ENCODE measurements around the gene LPP. TPM values are rescaled to one million over a fixed set of nuclear protein-coding genes. Genes with fewer than 3 reads are reported as not detected.

LPP gene
- total RNA-seq, 1 donor from 2014 or later = 14.2 TPM

- DNase-seq (ENCODE audit: low read depth) (no peak), FAIRE-seq (no peak)
- H3K4me3 ChIP-seq (ENCODE audit: low read depth, low read length) = no peak overlapping the region
Measured at GRCh38 chr3:188404124-188404523, 250.2 kb downstream of the LPP start.

GRCh38 chr3:188404701-188405100 lies 250.7 kb downstream of the LPP start:
- TF ChIP-seq CTCF (IDR thresholded peaks at IDR 0.05; ENCODE audit: insufficient read depth, low read length, severe bottlenecking) = no peak
- no peak overlapping the region for H3K4me3 ChIP-seq (ENCODE audit: low read depth, low read length)
- no peak for DNase-seq (ENCODE audit: low read depth)
- H3K27me3 ChIP-seq (ENCODE audit: control insufficient read depth, insufficient read depth, low read length) = no peaks in the 10 kb centered on the region
- H3K36me3 ChIP-seq (ENCODE audit: control insufficient read depth, insufficient read depth, low read length) = peaks cover 2% of the 10 kb centered on the region
- no peak for FAIRE-seq

More at GRCh38 chr3:188404124-188404523, 250.2 kb downstream of the LPP start:
- no peaks in the 10 kb centered on the region for H3K27me3 ChIP-seq (ENCODE audit: control insufficient read depth, insufficient read depth, low read length)
- TF ChIP-seq CTCF (IDR thresholded peaks at IDR 0.05; ENCODE audit: insufficient read depth, low read length, severe bottlenecking) = no peak
- peaks cover 2% of the 10 kb centered on the region for H3K36me3 ChIP-seq (ENCODE audit: control insufficient read depth, insufficient read depth, low read length)

GRCh38 chr3:188407158-188407880 lies 253.4 kb downstream of the LPP start:
- DNase-seq (ENCODE audit: low read depth) = no peak
- H3K36me3 ChIP-seq (ENCODE audit: control insufficient read depth, insufficient read depth, low read length) = peaks cover 2% of the 10 kb centered on the region
- TF ChIP-seq CTCF (IDR thresholded peaks at IDR 0.05; ENCODE audit: insufficient read depth, low read length, severe bottlenecking) = no peak
- H3K27me3 ChIP-seq (ENCODE audit: control insufficient read depth, insufficient read depth, low read length) = no peaks in the 10 kb centered on the region
- FAIRE-seq = no peak
- no peak overlapping the region for H3K4me3 ChIP-seq (ENCODE audit: low read depth, low read length)

DNA sequence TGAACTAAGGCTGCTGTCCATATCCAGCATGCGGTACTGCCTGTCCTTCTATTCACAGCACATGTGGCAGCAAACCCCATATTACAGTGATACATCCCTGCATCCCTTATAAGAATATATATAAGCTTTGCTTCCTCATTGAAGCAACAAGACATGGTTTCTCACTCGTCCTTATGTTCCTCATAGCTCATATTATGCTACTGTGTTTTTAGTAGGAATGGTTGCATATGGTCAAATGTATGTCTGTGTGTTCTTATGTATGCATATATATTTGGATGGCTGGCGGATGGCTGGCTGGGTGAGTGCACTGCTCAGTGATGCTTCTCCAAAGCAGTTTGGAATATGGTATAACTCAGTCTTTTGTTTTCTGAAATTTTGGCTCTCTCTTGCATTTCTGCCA lies 254.9 kb downstream of the LPP start:
- TF ChIP-seq CTCF (IDR thresholded peaks at IDR 0.05; ENCODE audit: insufficient read depth, low read length, severe bottlenecking) = no peak

DNA sequence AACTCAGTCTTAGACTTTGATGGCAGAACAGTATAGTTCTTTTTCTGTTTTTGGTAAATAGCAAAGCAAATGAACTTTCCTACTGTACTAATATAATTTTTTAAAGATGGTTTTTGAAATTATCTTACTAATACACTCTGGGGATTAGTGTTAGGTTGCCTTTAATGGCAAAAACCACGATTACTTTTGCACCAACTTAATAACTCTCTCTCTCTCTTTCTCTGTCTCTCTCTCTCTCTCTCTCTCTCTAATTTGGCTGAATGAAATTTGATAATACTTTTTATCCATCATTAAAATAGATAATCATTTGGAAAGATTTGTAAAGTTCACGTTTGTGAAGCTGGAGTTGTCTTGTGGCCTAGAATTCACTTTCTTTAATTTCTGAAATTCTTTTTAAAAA lies 257.8 kb downstream of the LPP start:
- TF ChIP-seq CTCF (IDR thresholded peaks at IDR 0.05; ENCODE audit: insufficient read depth, low read length, severe bottlenecking) = no peak
- Histone ChIP-seq H3K4me3 (ENCODE audit: low read depth, low read length) (no peak overlapping the region), H3K27me3 (ENCODE audit: control insufficient read depth, insufficient read depth, low read length) (no peaks in the 10 kb centered on the region), H3K36me3 (ENCODE audit: control insufficient read depth, insufficient read depth, low read length) (no peaks in the 10 kb centered on the region)
- no peak for DNase-seq (ENCODE audit: low read depth)
- FAIRE-seq = no peak

More for the DNA sequence above, 254.9 kb downstream of the LPP start:
- FAIRE-seq (no peak), DNase-seq (ENCODE audit: low read depth) (no peak)
- peaks cover 2% of the 10 kb centered on the region for H3K36me3 ChIP-seq (ENCODE audit: control insufficient read depth, insufficient read depth, low read length)
- H3K4me3 ChIP-seq (ENCODE audit: low read depth, low read length) = no peak overlapping the region
- no peaks in the 10 kb centered on the region for H3K27me3 ChIP-seq (ENCODE audit: control insufficient read depth, insufficient read depth, low read length)

- Histone ChIP-seq H3K27me3 (ENCODE audit: control insufficient read depth, insufficient read depth, low read length) (no peaks in the 10 kb centered on the region), H3K36me3 (ENCODE audit: control insufficient read depth, insufficient read depth, low read length) (no peaks in the 10 kb centered on the region), H3K4me3 (ENCODE audit: low read depth, low read length) (no peak overlapping the region)
- FAIRE-seq = no peak
- no peak for TF ChIP-seq CTCF (IDR thresholded peaks at IDR 0.05; ENCODE audit: insufficient read depth, low read length, severe bottlenecking)
- DNase-seq (ENCODE audit: low read depth) = no peak
Measured at GRCh38 chr3:188415196-188415595, 261.2 kb downstream of the LPP start.
